ENCODE measurements around the gene SURF1.

SURF1 gene

DNA sequence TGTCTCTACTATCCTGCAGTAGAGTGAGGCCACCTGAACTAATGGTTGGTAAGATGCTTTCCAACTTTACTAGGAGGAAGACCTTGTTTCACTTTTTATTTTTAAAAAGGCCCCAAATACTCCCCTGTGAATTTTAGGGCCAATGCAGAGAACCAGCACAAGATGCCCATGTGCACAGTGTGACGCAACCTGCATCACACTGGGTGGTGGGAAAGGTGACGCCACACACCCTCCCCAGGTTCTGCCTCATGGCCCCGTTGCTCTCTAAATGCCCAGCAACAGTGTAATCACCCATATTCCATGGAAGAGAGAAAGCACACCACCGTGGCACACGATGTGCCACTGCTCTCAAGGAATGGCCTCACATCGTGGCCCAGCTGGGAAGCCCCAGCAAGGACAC is 13.1 kb upstream of the SURF1 start:
- intact Hi-C loops (cut with DNase I): no loop called here
- no peak for DNase-seq

DNA sequence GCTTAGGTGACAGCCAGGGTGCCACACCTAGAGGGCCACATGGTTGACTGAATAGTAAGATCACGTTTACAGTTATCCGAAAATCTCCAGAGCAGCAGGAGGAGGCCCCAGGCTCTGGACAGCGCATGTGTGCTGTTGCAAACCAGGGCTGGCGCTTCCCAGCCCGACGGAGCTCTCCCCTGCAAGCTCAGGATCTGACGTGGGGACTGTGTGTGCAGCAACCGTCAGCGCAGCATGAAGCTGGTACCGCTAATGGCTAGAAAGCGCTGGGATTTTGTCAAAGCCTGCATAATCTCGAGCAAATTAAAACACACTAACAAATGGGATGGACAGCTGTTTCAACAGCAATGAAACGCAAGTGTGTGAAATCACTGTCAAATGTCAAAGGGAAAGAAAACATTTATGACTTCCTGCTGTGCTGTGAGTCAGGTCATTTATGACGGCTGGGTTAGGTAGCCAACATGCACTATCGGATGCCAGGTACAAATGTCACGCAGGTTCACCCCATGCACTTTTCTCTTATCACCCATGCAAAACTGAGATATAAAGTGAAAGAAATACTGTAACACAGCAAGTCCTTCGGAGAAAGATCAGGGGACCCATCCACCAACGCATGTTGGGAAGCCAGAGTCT is 12.1 kb upstream of the SURF1 start:
- intact Hi-C loops (cut with DNase I): no loop called here
- DNase-seq: no peak

DNA sequence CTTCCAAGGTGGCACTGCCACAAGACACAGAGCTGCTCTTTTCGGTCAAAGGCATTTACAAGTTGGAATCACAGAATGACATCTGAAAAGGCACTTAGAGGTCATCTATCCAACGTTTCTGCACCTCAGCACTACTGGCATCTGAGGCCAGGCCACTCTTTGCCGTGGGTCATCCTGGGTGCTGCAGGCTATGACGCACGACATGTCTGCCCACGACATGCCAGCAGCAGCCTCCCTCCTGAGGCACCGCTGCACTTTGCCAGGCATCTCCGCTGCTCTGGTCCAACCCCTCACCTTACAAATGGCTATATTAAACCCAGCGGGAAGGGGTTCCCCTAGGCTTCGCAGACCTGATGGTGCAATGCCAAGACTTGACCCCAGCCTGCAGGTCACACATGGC is 11.5 kb upstream of the SURF1 start:
- intact Hi-C loops (cut with DNase I): no loop called here
- no peak for DNase-seq

DNA sequence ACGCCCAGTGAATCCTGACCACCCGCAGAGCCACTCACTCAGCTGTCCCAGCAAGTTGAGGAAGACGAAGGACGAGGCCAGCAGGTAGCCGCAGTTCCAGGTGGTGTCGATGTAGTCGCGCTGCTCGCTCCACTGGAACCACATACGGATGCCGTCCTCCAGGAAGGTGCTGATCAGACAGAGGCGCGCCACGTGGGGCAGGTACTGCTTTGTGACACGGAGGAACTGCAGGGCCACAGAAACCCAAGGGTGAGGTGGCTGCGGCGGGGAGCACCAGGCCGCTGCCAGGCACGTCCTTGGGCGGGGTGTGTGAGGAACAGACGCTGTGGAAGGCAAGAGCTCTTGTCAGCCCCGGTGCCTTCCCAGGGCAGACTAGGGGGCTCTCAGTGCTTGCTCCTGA is 10.9 kb upstream of the SURF1 start:
- no peak for DNase-seq
- intact Hi-C loops (cut with DNase I): no loop called here

DNA sequence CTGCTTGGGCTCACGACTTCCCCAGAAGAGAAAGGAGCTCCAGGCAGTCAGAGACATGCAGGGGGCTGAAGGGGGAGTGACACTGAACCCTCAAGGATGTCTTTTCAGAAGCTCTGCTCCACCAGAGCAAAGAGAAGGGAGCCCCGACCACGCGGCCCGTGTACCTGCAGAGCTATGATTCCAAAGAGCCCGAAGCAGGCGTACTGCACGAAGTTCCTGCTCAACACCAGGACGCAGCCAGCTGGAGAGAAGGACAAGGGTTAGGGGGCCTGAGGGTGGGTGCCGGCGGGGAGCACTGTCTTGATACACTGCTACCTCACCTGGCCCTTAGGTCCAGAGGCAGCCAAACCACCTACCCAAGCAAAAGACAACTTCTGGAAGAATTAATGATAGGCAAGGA is 10.1 kb upstream of the SURF1 start:
- DNase-seq: no peak
- intact Hi-C loops (cut with DNase I): no loop called here

DNA sequence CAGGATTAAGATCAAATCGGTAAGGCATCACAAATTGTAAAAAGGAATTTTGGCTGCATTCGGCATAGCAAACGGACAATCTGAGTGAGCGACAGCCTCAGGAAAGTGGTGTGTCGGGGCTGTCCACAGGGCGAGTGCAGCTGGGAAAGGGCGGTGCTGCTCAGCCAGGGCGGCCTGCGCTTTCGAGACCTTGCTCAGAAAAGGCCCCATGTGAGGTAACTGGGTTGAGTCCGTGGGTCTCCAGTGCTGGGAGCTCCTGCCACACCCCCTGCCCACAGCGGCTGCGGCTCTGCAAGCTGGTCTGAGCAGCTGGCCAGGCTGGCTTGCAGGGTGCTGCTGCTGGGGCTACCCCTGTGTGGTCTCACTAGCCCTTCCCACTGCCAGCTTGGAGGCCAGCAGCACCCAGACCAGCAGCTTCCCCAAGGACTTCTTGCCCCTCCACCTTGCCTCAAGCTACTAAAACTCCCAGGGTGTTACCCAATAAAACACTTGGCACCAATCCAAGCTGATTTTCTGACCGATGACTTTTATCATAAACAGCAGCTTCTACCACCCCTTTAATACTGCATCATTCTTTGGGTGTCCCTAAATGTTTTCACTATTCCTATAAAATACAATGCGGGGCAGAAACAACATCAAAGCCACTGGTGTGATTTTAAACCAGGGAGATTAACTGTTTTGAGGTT is 6.2 kb upstream of the SURF1 start:
- no peak for DNase-seq

DNA sequence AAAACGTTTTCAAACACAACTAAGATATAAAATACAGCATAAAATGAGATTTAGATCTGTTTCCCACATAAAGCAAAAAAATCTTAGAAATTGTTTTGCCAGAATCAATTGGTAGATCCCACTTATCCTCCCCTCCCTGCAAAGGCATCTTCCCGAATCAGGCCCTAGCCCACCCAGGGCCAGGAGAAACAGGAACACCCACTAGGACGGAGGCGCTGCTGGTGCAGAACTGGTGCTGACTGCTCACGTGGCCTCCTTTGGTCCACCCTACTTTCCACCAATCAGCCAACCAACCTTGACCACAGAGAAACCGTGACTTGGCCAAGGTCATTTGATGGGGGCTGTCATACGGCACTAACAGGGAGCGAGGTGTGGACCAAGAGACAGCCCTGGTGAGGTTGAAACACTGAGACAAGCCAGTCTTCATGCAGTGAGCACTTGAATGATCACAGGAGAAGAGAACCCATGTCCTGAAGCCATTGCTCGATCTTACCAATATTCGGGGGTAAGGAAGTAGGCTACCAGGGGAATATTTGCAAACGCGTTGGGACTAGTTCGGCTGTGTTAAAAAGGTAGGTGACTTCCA is 5.3 kb upstream of the SURF1 start:
- intact Hi-C loops (cut with DNase I): no loop called here
- DNase-seq: no peak

More for the DNA sequence above, 6.2 kb upstream of the SURF1 start:
- intact Hi-C loops (cut with DNase I): no loop called here

DNA sequence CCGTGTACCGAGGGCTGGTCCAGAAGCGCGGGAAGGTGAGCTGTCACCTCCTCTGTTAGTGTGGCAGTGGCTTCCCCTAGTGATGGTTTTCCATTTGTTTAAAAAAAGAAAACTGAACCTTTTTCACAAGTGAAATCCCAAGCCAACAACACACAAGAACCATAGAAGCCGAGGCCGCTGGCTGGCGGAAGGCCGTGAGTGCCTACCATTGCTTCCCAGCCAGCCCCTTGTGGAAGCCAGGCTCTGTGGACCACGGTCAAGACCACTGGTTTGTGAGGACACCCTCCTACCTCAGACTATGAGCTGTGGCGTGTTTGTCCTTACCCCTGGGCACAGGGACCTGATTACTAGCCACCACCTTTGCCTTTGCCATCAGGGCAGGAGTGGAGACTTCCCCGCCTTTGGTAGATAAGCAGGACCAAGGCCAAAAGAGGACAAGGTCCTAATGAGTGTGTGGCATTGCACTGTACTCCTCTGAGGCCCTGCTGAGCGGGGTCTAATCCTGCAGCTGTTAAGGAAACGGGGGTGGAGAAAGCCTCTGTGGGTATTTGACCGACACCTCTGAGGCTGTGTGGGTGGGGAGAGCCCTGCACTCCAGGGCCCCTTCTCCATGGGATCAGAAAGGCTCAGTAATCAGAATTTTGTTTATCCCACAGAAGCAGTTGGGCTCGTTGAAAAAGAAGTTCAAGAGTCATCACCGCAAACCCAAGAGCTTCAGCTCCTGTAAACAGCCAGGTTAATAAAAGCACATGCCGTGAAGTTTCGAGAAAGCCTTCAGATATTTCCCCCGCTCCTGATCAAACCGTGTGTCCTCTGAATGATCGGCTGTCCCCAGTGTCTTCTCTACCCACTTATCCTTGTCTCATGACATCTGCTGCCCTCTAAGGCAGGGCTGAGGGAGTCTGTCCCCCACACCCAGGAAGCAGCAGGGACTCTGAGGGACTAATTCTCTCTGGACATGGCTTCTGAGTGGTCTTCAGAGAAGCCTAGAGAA is 4.4 kb upstream of the SURF1 start:
- intact Hi-C loops (cut with DNase I): no loop called here
- DNase-seq: no peak

DNA sequence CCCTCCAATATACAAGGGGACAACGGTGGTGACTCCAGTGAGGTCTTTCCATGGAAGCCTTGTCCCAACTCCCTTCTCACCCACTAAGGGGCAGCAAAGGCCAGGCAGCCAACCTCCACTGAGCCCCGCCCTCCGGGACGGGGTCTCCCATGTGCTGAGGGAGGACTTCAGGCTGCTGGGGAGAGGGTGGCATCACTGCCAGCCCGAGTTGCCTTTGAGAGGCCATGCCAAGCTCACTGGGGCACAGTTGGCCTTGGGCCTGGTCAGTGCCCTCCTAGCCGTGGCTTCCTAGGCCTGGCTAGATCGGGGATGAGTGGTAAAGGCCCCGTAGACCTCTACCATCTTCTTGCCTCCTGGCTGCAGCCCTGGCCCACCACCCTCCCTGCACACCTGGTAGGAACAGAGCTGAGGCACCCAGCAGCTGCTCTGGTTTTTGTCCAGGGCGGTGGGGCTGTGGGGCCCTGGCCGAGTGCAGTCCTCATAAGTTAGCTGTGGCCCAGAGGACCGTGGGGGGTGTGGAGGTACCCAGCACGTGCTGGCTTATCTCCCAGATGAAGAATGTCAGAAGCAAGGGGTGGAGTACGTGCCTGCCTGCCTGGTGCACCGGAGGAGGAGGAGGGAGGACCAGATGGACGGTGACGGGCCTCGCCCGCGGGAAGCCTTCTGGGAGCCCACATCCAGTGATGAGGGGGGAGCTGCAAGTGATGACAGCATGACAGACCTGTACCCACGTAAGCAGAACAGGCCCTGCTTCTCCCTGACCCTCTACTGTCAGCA is 3.3 kb upstream of the SURF1 start:
- DNase-seq: peak in 1 of 42 donors; percentile 24
- intact Hi-C loops (cut with DNase I): loop anchor here (10.0 kb wide), 2 partner anchors 55 to 115 kb away; partner anchors contain the start of genes REXO4 and SLC2A6

DNA sequence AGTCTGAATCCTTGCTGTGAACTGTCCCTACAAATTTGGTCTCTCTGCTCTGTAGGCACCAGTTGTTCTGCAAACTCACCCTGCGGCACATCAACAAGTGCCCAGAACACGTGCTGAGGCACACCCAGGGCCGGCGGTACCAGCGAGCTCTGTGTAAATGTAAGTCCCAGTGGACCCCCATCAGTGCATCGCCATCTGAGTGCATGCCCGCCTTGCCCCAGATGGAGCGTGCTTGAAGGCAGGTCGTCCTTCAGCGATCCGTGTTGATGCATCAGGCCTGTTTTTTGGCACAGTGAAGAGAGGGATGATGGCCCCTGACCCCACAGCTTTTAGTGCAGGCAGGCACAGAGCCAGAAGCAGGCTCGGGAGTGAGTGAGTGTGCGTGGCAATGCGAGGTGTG is 1.4 kb upstream of the SURF1 start:
- DNase-seq: no peak
- intact Hi-C loops (cut with DNase I): loop anchor here (10.0 kb wide), 2 partner anchors 57 to 117 kb away; partner anchors contain the start of genes REXO4 and SLC2A6

DNA sequence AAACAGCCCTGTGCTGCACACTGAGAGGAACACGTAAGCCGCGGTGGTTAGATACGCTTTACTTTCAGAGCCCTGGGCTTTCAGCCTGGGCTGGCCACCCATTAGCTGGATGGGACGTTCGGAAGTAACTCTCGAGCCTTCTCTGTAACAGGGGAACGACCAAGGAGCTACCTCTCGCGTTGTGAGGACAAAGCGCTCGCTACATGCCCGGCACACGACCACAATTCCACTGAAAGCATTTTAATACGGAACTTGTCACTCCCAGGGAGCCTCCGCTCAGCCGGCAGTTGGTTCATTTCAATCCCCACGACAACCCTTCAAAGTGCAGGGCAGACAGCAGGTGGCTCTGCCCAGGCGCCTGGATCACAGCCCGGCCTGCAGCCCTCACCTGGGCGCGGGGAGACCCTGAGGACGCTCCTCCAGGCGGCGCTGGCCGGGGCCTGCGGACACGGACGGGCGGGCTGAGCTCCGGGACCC is 368 bp downstream of the SURF1 start:
- intact Hi-C loops (cut with DNase I): loop anchor here (10.0 kb wide), 2 partner anchors 59 to 119 kb away; partner anchors contain the start of genes REXO4 and SLC2A6
- DNase-seq: peak in 1 of 42 donors; percentile 42

DNA sequence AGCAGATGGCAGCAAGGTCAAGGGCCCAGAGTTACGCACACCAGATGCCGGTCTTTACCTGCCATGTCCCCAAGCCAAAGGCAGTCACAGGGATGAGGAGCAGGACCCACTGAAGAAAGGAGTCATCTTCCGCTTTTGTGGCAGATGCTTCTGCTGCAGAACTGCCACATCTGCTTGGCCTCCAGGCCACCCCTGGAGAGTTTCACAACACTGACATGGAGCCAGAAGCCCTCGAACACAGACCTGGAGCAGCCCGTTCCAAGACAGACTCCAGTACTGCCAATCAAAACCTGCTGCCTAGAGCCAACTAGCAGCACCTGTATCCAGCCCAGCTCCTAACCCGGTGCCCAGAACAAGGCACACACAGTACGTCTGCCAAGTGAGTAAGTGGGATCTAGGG is 1.5 kb downstream of the SURF1 start:
- intact Hi-C loops (cut with DNase I): loop anchor here (10.0 kb wide), 2 partner anchors 60 to 120 kb away; partner anchors contain the start of genes REXO4 and SLC2A6

DNA sequence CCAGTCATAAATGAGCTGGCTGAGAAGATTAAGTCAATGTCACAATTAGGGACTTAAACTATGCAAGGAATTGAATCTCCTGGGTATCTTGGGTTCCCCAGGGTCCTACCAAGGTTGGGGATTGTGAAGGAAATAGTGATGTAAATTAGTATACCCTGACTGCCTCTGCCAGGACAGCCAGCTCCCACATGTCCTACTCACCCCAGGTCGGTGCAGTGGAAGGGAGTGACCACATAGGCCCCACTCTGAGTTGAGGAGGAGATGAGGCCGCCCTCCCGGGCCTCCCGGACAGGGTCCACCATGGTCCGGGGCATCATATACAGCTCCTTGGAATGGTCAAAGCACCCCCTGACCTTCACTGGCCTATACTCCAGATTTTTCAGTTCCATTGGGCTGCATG is 2.7 kb downstream of the SURF1 start:
- intact Hi-C loops (cut with DNase I): loop anchor here (10.0 kb wide), 2 partner anchors 61 to 121 kb away; partner anchors contain the start of genes REXO4 and SLC2A6
- DNase-seq: no peak

More for the DNA sequence above, 1.5 kb downstream of the SURF1 start:
- no peak for DNase-seq

DNA sequence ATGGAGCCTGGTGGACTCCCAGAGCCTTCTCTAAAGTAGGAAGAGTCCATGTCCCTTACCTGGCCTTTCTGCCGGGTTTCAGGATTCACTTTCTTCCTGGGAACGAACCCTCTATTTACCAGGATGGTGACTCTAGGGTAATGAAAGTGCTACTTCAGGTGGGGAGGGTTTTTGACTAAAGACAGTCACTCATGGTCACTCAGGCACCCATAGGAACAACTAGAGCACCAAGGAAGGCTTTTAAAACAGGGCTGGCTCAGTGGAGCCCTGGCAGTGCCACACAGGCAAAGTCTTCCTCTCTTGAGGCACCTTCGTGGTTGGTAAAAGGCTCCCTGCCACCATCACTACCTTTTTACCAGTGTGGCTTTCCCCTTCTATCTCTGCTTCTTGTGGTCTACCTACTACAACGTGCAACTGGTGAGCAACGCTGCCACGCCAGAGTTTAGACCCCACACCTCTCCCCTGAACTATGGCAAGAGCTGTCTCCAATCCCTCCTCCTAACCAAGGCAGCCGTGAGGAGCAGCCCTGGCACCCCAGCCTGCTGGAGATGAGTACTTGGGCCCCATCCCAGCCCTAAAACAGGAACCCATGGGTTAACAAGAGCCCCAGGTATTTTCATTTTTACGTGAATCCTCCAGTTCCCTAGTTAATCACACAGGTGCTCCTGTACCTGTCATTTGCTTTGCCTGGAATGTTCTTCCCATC is 3.5 kb downstream of the SURF1 start:
- DNase-seq: no peak
- intact Hi-C loops (cut with DNase I): loop anchor here (10.0 kb wide), 2 partner anchors 62 to 122 kb away; partner anchors contain the start of genes REXO4 and SLC2A6

DNA sequence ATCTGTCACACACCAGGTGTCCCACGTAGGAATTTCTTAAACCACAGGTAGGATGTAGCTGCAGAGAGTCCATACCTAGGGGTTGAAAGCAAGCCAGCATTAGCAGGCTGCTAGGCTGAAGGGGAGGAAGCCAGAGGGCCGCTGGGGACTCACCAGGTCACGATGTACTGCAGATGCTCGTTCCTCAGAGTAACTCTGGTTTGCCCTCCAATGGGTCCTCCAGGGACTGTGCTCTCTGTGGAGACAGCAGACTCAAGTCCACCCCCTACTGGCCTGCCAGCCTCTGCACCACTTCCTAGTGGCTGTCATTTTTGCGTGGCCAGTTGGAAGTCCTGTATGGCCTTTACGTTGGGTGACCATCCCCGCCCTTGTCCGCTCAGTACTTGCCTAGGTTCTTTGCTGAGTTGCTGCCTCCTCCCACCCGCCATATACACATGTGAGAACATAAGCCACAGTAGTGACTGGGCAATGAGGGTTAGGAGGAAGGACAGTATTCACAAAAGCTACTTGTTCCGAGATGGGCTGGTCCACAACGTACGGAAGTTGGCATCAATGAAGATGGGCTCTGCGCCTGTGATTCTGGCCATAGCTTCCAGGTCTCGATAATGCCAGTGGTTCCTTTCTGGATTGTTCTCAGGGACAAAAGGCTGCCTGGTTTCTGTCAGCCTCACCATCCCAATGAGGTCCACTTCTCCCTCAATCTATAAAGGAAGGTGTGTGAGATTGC is 4.2 kb downstream of the SURF1 start:
- intact Hi-C loops (cut with DNase I): loop anchor here (10.0 kb wide), 2 partner anchors 63 to 123 kb away; partner anchors contain the start of genes REXO4 and SLC2A6
- DNase-seq: peak in 10 of 42 donors; percentile 11 to 62 (median 38)

DNA sequence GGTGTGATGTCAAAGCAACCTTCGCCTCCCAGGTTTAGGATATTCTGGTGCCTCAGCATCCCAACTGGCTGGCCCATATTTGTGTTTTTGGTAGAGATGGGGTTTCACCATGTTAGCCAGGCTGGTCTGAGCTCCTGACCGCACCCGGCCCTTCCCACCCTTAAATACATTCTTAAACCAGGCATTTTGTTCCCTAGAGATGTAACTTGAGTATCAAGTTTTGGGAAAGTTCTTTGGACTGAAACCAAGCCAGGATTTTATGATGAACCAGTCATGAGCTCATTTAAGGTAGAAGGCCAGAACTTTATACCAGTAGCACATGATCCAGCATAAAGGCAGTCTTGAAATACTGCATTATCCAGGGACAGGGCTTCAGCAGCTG is 4.8 kb downstream of the SURF1 start:
- no peak for DNase-seq
- intact Hi-C loops (cut with DNase I): loop anchor here (10.0 kb wide), 2 partner anchors 63 to 123 kb away; partner anchors contain the start of genes REXO4 and SLC2A6
